Body of pancreas (tissue), 4 donors: ENCODE results near the gene NCAM1.

Experiments
- CTCF ChIP-seq, 7 experiments: fragments of 450-650 bp in 4 of 7; fragments of 200-600 bp in 3 of 7; sonication (generic) in 3 of 7; IDR thresholded peaks; one replicate each; pipeline ENCODE4 v1.5.1; 2016 to 2019; ENCODE audit warnings: antibody characterized with exemption in 7 of 7
- POLR2A ChIP-seq, 3 donors: fragments of 450-650 bp; IDR thresholded peaks; one replicate each; pipeline ENCODE4 v1.6.1; 2016; ENCODE audit warnings: antibody characterized with exemption in 3 of 3, mild to moderate bottlenecking in 2 of 3

- TF ChIP-seq CTCF (IDR thresholded peaks at IDR 0.05) (no peak), POLR2A (IDR thresholded peaks at IDR 0.05) (no peak)
These were observed 357.9 kb downstream of the NCAM1 start for GRCh38 chr11:113319085-113319484.
